Stromal cell of bone marrow (primary cell): ENCODE measurements around the gene RBPJ.
A peak's percentile ranks its signal among the peaks of the same experiment; 100 is the strongest.

ENCODE experiments used
- DNase-seq: peaks from one replicate; pipeline ENCODE4 v3.0.0-alpha.2; 2012; ENCODE audit warnings: low read depth

The RBPJ gene

DNA sequence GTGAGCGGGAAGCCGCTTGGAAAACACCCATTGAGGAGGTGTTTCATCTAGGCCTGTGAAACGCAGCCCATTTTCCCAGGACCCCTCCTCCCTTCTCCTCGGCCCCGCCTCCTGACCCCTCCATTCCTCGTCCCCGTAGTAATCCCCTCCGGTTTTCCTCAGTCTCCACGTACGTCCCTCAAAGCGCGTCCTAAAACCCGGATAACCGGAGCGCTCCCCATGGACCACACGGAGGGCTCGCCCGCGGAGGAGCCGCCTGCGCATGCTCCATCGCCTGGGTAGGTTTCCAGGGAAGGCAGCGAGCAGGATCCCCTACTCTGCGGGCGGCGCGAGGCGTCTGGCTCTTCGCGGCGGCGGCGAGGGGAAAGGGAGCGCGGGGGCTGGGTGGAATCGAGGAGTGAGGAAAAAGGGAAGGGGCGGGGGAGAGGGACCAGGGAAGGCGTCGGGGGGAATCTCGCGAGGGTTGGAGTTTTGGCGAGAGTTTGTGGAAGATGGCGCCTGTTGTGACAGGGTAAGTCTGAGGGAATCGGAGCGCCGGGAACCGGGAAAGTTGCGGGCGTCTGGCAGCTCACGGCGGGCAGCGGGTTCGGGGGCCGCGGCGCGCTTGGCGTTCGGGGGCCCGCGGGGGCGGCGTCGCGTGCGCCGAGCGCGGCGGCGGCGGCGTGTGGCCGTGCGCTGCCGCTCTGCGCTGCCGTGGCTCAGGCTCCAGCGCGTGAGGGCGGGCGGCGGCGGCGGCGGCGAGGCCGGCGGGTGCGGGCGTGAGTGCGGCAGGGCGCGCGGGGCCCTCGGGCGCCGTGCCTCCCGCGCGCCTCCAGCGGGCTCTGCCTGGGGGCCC lies at the start of gene RBPJ:
TSS of gene RBPJ (plus strand) at position 477 of the 835 bp plus-strand sequence. CDS start at position 492, 15 bp downstream.
- peak; percentile 96 for DNase-seq

DNA sequence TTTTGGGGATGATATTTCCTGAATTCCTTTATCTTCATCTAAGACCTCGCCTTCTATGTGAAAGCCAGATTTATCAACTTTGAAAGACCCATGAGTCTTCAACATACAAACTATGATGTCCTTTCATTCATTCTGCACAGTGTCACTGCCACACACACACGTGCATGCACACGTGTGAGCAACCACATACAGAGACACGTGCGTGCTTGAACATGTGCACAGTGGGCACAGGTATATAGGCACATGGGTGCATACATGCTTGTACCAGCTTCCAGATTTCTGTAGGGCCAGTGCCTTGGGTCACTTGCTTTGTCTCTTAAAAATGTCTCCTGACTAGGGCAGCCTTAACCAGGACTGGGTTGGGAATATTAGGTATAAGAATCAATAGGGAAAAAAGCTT lies 49.1 kb upstream of the RBPJ start:
- no peak for DNase-seq

DNA sequence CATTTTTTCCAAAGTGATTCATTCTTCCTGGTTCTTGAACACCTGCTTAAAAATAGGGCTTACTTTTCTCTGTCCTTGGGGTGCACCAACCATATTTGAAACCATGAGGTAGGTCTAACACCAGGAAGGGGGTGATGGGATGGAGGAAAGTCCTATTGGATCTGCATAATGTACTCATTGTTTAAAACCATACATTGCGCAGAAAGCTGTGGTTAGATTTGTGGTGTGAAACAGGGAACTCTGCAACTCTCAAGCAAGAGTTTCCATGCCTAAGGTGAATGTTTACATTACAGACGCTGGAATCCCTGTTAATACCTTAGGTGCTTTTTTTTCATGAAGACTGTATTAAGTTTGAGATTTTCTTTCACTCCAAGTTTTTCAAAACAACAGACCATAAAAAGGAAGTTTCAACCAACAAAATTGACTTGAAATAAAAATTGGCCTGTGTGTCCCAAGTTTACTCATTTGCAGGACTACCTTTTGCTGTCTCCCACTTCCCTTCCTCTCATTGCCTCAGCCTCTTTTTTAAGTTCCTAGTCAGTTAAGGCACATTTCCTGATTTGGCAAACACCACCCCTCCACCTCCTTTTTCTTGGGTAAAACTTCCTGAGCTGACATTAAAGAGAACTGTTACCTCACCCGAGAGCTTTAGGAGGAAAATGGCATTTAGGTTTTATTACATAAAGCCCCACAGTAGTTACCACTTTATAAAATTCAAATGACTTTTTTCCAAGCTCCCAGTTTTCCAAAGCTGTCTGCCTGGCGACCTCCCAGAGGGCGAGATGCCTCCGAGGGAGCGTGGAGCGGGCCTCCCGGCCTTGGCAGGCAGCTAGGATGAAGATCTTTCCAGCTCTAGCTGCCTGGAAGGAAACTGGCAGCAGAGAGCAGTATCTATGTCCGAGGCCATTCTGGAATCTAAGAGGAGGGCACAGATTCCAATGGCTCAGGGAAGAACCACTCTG lies 47.9 kb upstream of the RBPJ start:
- no peak for DNase-seq

DNA sequence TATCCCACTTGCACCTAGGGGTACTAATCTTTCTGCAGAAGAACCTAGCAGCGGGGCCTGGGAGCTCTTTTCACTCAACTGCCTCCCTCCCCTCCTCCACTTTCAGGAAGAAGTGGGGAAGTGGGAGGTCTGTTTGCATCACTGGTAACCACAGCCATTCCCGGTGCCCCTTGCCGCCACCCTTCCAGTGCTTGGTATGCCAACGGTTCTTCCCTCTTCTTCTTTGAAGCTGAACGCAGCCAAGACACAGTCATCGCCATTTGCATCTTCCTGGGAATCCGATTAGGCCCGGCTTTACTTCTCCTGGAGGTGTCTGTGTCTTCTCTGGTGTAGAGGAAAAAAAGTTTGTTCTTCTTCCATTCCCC lies 47.2 kb upstream of the RBPJ start:
- no peak for DNase-seq

DNA sequence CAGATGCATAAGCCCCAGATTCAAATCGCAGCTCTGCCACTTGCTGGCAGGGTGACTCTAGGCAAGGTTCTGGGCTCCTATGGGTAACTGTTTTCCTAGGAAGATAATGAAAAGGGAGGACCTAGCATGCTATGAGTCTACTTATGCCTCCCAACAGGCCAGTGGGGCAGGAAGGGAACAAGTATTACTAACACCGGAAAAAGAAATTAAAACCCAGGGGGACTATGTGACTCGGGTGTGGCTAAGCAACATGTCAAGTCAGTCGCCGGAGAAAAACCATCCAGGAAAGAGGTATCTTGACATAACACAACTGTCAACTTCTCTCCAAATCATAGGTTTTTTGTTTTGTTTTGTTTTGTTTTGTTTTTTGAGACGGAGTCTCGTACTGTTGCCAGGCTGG lies 45.5 kb upstream of the RBPJ start:
- no peak for DNase-seq

DNA sequence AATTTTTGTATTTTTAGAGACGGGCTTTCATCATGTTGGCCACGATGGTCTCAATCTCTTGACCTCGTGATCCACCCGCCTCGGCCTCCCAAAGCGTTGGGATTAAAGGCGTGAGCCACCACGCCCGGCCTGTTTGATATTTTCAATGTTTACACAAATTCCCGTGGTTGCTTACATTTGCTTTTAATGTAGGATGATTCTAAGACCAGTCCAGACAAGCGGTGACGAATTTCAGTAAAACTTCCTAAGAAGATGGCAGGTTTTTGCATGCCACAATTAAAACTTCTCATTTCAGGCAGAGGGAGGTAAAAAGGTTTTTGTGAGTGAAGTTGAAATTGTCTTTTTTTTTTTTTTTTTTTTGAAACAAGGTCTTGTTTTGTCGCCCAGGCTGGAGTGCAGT lies 41.4 kb upstream of the RBPJ start:
- DNase-seq = no peak

DNA sequence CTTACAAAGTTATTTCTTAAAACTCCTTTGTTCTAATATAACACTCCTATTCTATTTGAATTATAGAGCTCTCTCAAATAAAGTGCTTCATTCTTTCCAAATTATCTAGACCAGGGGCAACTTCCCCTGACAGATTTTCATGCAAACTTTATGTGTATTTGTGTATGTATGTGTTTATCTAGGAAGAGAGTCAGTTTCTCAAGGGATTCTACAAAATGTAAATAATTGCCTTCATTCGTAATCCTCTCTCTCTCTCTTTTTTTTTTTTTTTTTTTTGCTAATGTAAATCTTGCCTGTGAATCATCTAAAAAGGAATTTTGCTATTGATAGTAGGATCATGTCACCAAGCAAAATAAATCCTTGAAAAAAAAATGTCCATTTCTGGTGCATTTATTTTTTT lies 38.9 kb upstream of the RBPJ start:
- DNase-seq = no peak

DNA sequence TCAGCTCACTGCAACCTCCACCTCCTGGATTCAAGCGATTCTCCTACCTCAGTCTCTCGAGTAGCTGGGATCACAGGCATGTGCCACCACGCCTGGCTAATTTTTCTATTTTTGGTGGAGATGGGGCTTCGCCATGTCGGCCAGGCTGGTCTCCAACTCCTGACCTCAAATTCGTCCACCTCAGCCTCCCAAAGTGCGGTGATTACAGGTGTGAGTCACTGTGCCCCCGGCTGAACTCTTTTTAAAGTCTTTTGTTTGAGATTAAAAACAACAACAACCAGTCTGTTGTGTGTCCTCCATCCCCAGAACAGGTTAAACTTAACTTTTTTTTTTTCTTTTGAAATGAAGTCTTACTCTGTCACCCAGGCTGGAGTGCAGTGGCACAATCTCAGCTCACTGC lies 36.3 kb upstream of the RBPJ start:
- DNase-seq = no peak

DNA sequence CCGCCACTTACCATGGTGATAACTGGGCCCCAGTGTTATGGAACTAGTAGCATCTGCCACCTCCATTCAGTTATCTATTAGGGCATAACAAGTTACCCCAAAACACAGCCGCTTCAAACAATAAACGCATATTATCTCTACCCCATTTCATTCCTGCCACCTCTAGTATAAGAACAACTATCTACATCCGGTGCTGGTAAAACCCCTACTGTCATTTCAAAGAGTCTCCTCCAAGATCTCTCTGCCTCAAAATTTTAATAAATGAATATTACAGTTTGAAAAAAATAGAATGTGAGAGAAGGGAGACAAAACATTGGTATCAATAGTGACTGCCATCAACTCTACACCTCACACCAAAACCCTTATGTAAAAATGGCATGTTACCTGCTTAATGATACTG lies 35.5 kb upstream of the RBPJ start:
- DNase-seq = no peak

DNA sequence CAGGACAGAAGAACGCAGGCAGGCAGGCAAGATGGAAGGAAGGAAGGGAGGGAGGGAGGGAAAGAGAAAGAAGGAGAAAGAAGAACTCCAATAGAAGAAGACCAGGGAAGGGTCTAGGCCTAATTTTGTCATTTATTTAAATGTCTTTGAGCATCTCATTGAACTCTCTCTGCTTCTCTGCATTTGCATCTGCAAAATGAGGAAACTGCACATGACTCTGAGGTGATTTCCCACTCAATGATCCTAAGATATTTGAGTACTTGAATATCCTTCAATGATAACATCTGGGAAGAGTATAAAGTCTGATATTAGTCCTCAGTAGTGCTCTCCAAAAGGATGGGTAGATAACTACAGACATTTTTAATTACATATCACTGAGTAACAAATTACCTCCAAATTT lies 33.1 kb upstream of the RBPJ start:
- DNase-seq = no peak

DNA sequence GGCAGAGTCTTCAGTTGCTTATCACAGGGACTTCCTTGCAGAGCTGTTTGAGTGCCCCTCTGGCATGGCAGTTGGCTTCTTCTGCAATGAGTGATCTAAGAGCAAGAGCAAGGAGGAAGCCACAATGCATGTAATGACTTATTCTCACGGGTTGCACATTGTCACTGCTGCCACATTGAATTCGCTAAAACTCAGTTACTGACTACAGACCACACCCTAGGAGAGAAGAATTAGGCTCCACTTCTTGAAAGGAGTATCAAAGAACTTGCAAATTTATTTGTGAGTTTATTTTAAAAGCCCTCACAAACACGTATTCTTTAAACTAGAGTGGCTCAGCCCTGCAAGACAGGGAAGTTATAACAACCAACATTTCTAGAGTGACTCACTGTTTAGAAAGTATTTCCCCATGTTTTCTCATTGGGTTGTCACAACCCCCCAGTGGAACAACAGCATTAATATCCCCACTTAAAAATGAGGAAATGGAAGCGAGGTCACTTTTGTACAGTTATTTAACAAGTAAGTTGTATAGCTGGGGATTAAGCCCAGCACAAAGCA lies 32.4 kb upstream of the RBPJ start:
- DNase-seq = no peak

DNA sequence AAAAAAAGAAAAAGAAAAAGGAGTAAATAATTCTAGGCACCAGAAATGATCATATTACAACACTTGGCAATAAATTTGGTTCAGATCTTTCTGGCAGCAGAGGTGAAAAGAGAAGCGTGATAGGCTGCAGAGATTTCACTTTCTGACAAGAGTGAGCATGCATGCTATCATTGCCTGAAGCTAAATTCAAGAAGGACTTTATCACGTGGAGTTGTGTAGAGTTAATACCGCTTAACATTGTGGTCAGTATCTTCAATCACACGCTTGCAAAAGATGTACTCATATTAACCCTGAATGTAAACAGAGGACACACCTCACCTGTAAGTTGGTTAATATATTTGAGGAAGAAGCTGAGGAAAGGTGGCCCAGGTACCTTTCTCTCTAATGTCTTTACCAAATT lies 31.4 kb upstream of the RBPJ start:
- DNase-seq = no peak

DNA sequence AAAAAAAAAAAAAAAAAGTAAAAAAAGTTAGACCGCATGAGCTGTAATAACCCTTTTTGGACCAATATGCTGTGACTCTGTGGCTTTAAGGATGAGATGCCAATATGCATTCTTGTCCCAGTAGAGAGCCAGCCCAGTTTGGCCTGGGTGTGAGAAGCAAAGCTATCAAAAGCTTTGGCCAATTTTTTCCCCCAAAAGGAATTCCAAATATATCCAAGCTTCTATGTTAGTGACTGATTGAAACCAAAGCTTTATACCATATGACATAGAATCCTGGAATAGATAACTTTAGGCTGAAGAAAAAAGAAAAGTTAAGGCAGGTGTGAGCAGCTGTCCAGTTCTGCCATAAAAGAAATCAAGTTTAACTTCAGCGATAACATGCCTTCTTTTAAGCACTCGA lies 30.5 kb upstream of the RBPJ start:
- no peak for DNase-seq

DNA sequence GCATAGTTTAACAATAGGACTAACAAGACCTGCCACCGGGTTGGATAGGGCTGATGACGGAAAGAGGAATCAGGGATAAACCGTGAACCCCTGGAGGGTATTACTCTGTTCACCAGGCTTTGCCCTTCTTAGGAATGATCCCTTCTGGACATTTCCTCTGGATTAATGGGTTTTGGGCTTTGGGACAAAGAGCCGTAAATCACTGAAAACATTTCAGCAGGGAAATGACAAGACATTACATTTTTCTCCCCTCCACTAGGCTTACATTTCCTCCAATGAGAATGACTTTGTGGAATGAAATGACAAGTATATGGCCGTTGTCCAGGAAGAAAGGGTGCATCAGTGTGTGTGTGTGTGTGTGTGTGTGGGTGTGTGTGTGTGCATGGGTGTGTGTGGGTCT lies 25.9 kb upstream of the RBPJ start:
- DNase-seq = no peak

DNA sequence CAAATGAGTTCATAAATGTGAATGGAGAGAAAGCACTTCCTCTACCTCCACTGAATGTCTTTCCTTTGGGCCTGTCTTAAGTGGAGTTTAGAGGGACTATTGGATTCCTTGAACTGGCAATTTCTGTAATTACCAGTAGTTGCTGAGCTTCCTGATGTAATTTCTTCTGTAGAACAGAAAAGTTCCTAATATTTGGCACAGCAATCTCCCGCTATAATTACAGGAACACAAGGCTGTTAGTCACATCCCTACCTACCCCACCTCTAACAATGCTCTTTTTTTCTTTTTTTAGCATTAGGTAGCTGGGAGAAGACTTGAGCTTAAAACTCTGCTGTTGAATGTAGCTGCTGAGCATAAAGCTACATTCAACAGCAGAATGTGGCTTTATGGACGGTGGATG lies 24.8 kb upstream of the RBPJ start:
- DNase-seq = no peak

DNA sequence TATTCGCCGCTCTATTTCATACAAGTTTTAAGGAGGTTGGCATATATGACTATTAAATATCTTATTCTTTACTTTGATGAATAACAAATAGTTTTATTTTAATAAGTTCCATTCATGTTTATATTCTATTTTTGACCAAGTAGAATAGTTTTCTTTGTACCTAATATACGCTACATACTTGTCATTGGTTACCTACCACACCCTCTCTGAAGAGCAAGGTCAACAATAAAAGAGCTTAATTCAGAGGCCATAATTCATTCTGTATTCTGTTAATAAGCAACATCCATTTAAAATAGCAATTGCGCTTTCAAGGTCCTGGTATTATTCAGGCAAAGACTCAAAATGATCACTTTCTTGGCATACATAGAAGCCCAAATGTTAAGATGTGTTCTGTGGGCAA lies 24.3 kb upstream of the RBPJ start:
- DNase-seq = no peak

DNA sequence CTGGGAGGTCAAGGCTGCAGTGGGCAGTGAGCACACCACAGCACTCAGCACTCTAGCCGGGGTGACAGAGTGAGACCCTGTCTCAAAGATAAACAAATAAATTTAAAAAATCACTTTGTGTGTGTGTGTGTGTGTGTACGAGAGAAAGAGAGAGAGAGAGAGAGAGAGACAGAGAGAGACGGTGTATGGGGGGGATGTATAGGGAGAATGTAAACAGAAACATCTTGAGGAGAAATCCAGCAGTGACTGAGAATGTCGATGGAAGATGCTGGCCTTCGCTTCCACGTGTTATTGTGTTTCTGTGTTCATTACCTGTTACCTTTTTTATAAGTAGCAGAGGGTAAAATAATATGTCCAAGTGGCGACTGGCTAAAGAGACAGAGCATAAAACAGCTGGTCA lies 23.6 kb upstream of the RBPJ start:
- DNase-seq = no peak

DNA sequence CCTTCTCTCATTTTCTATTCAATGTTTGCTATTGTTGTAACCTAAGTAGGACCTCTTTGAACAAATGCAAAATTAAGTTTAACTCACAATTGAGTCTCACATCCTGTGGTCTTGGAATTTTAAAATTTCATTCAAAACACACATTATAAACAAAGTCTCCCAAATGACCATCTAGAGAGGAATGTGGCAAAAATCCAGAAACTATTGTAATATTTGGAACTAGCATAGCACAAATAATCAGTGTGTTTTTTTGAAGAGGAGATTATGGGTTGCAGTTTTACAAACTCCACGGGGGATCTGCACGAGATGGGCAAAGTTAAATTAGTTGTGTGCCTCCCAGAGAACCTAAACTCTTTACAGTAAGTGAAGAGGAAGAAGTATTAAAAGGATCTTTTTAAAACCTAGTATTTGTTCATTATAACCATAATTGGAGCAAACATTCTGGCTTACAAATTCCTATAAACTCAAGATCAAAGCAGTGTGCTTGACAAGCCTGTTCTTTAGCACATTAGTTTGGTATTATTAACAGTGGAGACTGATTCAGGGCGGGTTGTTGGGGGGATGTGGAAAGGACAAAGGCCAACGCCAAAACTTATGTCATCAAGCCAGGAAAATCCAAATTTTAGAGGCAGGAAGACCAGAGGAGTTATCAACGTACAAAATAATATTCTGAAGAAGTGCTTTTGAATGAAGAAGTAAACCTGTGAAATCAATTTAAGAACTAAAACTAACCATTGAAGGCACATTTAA lies 22.4 kb upstream of the RBPJ start:
- peak; percentile 31 for DNase-seq

DNA sequence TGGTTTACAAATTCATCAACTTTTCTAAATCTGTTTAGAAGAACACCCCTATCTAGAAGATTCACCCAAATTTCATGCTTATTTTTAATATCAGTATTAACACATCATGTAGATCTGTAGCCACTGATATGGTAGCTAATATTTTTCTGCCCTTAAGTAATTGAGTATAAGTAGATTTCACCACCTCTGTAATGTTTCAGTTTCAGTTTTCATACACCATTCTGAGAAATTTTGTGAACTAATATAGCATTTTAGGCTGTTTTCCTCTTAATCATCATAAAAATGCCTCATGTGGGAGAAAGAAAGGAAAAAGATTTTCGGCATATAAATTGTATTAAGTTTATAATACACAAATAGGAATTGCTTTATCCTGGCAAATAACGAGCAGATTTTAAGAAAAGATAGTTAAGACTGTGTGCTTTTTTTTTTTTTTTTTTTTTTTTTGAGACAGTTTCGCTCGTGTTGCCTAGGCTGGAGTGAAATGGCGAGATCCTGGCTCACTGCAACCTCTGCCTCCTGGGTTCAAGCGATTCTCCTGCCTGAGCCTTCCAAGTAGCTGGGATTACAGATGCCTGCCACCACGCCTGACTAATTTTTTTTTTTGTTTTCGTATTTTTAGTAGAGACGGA lies 21.4 kb upstream of the RBPJ start:
- no peak for DNase-seq

DNA sequence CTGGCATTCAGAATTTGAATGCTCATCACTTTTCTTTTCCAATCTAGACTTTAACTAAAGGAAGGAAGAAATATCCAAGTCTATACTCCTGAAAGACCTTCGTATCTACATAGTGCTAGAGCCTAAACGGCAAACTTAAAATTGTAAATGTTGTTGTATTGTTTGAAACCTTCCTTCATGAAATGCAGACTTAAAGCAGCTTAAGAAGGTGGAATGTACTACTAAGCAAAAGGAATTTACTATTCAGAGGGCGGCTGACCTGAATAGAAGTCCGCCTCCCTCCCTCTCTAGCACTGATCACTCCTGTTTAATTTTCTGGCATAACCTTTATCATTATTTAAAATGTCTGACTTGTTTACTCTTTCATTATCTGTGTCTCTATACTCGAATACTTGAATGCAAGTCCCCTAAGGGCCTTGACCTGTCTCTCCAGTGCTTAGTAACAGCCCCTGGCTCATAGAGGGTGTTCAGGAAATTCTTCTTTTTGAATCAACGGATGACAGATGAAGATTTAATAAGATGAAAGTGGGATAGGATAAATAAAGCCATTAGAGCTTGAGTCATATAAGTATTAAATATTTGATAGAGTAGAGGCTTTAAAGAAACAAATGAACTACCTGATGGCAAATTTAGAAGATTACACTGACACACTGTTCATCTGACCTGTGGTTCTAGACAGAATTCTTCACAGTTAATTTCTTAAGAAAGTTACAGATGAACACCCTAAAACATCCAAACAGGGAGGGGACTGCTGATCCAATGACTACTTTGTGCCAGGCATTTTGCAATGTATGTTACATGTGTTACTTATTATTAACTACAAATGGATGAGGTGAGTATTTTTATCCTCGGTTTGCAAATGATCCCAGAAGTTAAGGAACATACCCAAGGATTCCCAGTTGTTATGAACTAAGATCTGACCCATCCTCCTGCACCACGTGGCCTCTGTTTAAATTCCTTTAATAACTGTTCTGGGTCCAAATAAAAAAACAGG lies 20.2 kb upstream of the RBPJ start:
- no peak for DNase-seq
